ENCODE measurements around the gene A2M. TPM values are rescaled to one million over a fixed set of nuclear protein-coding genes. Genes with fewer than 3 reads are reported as not detected.
A peak's percentile ranks its signal among the peaks of the same experiment; 100 is the strongest.
"Not testable (repeated sequence)": the region's sequence is repeated elsewhere in the genome, so short reads cannot be mapped to it uniquely, and the experiment has no call there.

A2M gene
- total and polyA plus RNA-seq, 2 experiments from 2014 or later = 463 to 567 TPM

DNA sequence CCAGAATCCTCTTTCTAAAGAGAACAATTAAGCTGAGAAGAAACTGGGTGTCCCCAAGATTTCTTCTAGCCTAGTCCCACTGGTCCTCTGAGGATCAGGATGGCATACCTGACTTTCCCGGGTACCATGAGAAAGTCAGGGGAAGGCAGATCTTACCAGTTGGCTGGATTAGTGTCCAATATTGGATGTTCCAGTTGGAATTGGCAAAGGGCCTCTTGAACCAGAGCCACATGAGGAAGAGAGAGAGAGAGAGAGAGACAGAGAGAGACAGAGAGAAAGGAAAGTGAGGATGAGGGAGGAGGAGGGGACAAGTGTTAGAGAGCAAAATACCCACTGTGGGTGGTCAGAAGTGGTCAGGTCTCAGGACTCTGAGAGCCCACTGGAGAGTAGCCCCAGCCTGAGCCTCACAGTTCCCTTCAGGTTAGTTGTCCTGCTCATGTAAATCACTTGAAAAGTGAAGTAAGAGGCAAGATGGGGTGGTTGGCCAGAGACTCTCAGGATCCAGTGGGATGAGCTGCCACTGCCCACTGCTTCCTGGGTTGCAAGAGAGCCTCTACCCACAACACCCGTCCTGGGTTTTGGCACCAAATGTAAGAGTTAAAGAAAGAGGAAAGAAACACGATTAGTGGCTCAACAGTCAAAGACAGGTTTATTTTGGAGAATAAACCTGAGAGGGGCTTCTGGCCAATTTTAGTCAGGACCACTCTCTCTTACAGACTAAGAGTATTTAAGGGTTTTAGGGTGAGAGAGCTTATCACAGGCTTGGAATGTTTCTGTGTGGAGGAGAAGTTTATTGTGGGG, 28.4 kb upstream of the A2M start:
- Histone ChIP-seq H3K4me1 (ENCODE audit: insufficient read depth) (no peaks in the 10 kb centered on the region), H3K9me3 (ENCODE audit: low read depth) (no peaks in the 10 kb centered on the region), H3K79me2 (no peaks in the 10 kb centered on the region), H3K4me2 (no peak overlapping the region), H3K27ac (no peak overlapping the region), H4K20me1 (ENCODE audit: insufficient read depth, poor library complexity, severe bottlenecking) (no peaks in the 10 kb centered on the region), H3K4me3 (no peak overlapping the region), H3K9me2 (replicated peaks; ENCODE audit: insufficient read depth) (no peaks in the 10 kb centered on the region), H3K36me3 (replicated peaks; ENCODE audit: insufficient read depth, low read depth) (no peaks in the 10 kb centered on the region), H2AFZ (no peak overlapping the region), H3K27me3 (no peaks in the 10 kb centered on the region)
- no peak for DNase-seq (ENCODE audit: low spot score)
- TF ChIP-seq EZH2 (IDR thresholded peaks at IDR 0.05; ENCODE audit: borderline replicate concordance) (no peak), CTCF (IDR thresholded peaks at IDR 0.05; ENCODE audit: poor library complexity) (no peak), EZH2phosphoT487 (IDR thresholded peaks at IDR 0.05; ENCODE audit: low read depth, severe bottlenecking, unreplicated experiment) (no peak)
- 77% methylated on average over 3 of the region's 3 CpGs for WGBS (ENCODE audit: low lambda C conversion rate, missing lambda C conversion rate)

- H3K4me1 ChIP-seq (ENCODE audit: insufficient read depth) = no peaks in the 10 kb centered on the region
- no peak overlapping the region for H3K4me2 ChIP-seq
- no peak for DNase-seq (ENCODE audit: low spot score)
- H3K27me3 ChIP-seq = no peaks in the 10 kb centered on the region
- no peak for TF ChIP-seq CTCF (IDR thresholded peaks at IDR 0.05; ENCODE audit: poor library complexity)
- TF ChIP-seq EZH2phosphoT487 (IDR thresholded peaks at IDR 0.05; ENCODE audit: low read depth, severe bottlenecking, unreplicated experiment) = no peak
- TF ChIP-seq EZH2 (IDR thresholded peaks at IDR 0.05; ENCODE audit: borderline replicate concordance) = no peak
- H3K79me2 ChIP-seq = no peaks in the 10 kb centered on the region
- H3K9me3 ChIP-seq (ENCODE audit: low read depth) = no peaks in the 10 kb centered on the region
- H3K27ac ChIP-seq = no peak overlapping the region
- no peaks in the 10 kb centered on the region for H4K20me1 ChIP-seq (ENCODE audit: insufficient read depth, poor library complexity, severe bottlenecking)
- H2AFZ ChIP-seq = no peak overlapping the region
- 79% methylated on average over 2 of the region's 2 CpGs for WGBS (ENCODE audit: low lambda C conversion rate, missing lambda C conversion rate)
- H3K4me3 ChIP-seq = no peak overlapping the region
- no peaks in the 10 kb centered on the region for H3K9me2 ChIP-seq (replicated peaks; ENCODE audit: insufficient read depth)
- H3K36me3 ChIP-seq (replicated peaks; ENCODE audit: insufficient read depth, low read depth) = no peaks in the 10 kb centered on the region
Observed at GRCh38 chr12:9143137-9143536, 27.4 kb upstream of the A2M start.

- H3K9me2 ChIP-seq (replicated peaks; ENCODE audit: insufficient read depth); H3K79me2 ChIP-seq; H3K4me3 ChIP-seq; H3K36me3 ChIP-seq (replicated peaks; ENCODE audit: insufficient read depth, low read depth); H3K27me3 ChIP-seq; H2AFZ ChIP-seq; H4K20me1 ChIP-seq (ENCODE audit: insufficient read depth, poor library complexity, severe bottlenecking); H3K4me1 ChIP-seq (ENCODE audit: insufficient read depth); DNase-seq (ENCODE audit: low spot score); H3K27ac ChIP-seq; H3K4me2 ChIP-seq; H3K9me3 ChIP-seq (ENCODE audit: low read depth): not testable (repeated sequence)
- 38% methylated on average over 2 of the region's 2 CpGs for WGBS (ENCODE audit: low lambda C conversion rate, missing lambda C conversion rate)
Observed at GRCh38 chr12:9139588-9140290, 24.0 kb upstream of the A2M start.

- TF ChIP-seq CTCF (IDR thresholded peaks at IDR 0.05; ENCODE audit: poor library complexity) (no peak), EZH2phosphoT487 (IDR thresholded peaks at IDR 0.05; ENCODE audit: low read depth, severe bottlenecking, unreplicated experiment) (no peak), EZH2 (IDR thresholded peaks at IDR 0.05; ENCODE audit: borderline replicate concordance) (no peak)
- H2AFZ ChIP-seq = no peak overlapping the region
- no peak overlapping the region for H3K4me3 ChIP-seq
- WGBS (ENCODE audit: low lambda C conversion rate, missing lambda C conversion rate) = 61% methylated on average over 5 of the region's 5 CpGs
- peak overlapping the region; percentile 56 for H3K27ac ChIP-seq
- no peaks in the 10 kb centered on the region for H4K20me1 ChIP-seq (ENCODE audit: insufficient read depth, poor library complexity, severe bottlenecking)
- H3K4me2 ChIP-seq = peak overlapping the region; percentile 56
- H3K27me3 ChIP-seq = no peaks in the 10 kb centered on the region
- H3K9me3 ChIP-seq (ENCODE audit: low read depth) = no peaks in the 10 kb centered on the region
- H3K36me3 ChIP-seq (replicated peaks; ENCODE audit: insufficient read depth, low read depth) = no peaks in the 10 kb centered on the region
- DNase-seq (ENCODE audit: low spot score) = no peak
- no peaks in the 10 kb centered on the region for H3K9me2 ChIP-seq (replicated peaks; ENCODE audit: insufficient read depth)
- H3K4me1 ChIP-seq (ENCODE audit: insufficient read depth) = peaks cover 37% of the 10 kb centered on the region
- no peaks in the 10 kb centered on the region for H3K79me2 ChIP-seq
Observed at GRCh38 chr12:9135903-9136310, 20.2 kb upstream of the A2M start.
